HL-60 (cell line): ENCODE results near the gene POMT1.

ENCODE experiments used
- CTCF ChIP-seq: IDR thresholded peaks from one replicate; pipeline ENCODE4 v1.5.1; 2011; ENCODE audit warnings: low read length, control low read depth, inconsistent platforms; ENCODE audit not compliant: insufficient read depth
- GABPA ChIP-seq: IDR thresholded peaks from 2 replicates; pipeline ENCODE4 v1.6.1; 2012; ENCODE audit warnings: low read depth
- POLR2AphosphoS5 ChIP-seq: IDR thresholded peaks from 2 replicates; pipeline ENCODE4 v1.6.1; 2012; ENCODE audit warnings: low read depth
- REST ChIP-seq: IDR thresholded peaks from 2 replicates; pipeline ENCODE4 v1.6.1; 2012; ENCODE audit warnings: low read depth; ENCODE audit not compliant: insufficient replicate concordance
- SPI1 ChIP-seq: IDR thresholded peaks from 2 replicates; pipeline ENCODE4 v1.6.1; 2012; ENCODE audit warnings: low read depth, mild to moderate bottlenecking, borderline replicate concordance

- TF ChIP-seq CTCF (no peak), REST (no peak), POLR2AphosphoS5 (no peak; the same call in 1 of the 2 replicates), GABPA (no peak), SPI1 (no peak)
Observed at GRCh38 chr9:131484560-131485185, 18.0 kb upstream of the POMT1 start.
